HFF-Myc (cell line): ENCODE data around the gene SYT8.
"Not testable (repeated sequence)": the region's sequence is repeated elsewhere in the genome, so short reads cannot be mapped to it uniquely, and the experiment has no call there.

ENCODE experiments used
- DNase-seq: peaks from one replicate; pipeline ENCODE4 v3.0.0-alpha.2; 2011; ENCODE audit warnings: low read depth; ENCODE audit errors: extremely low read depth
- H3K4me3 ChIP-seq: replicated peaks from 2 replicates; pipeline ENCODE4 v1.5.1; 2011; ENCODE audit warnings: low read depth, mild to moderate bottlenecking, control low read depth, low read length
- CTCF ChIP-seq: IDR thresholded peaks from 2 replicates; pipeline ENCODE4 v1.5.1; 2012; ENCODE audit warnings: mild to moderate bottlenecking, low read depth, low read length, control low read depth; ENCODE audit errors: missing control alignments

SYT8 gene

GRCh38 chr11:1812274-1812673, 22.5 kb upstream of the SYT8 start:
- no peak overlapping the region for H3K4me3 ChIP-seq
- TF ChIP-seq CTCF = no peak
- DNase-seq = no peak

GRCh38 chr11:1812801-1813200, 22.0 kb upstream of the SYT8 start:
- no peak for TF ChIP-seq CTCF
- H3K4me3 ChIP-seq = no peak overlapping the region
- no peak for DNase-seq

- not testable (repeated sequence) for H3K4me3 ChIP-seq, DNase-seq
These were observed 21.4 kb upstream of the SYT8 start for GRCh38 chr11:1813356-1813755.

GRCh38 chr11:1814691-1815090, 20.1 kb upstream of the SYT8 start:
- DNase-seq = no peak
- H3K4me3 ChIP-seq = no peak overlapping the region
- no peak for TF ChIP-seq CTCF

- TF ChIP-seq CTCF = no peak
- no peak overlapping the region for H3K4me3 ChIP-seq
- no peak for DNase-seq
These were observed 19.5 kb upstream of the SYT8 start for GRCh38 chr11:1815311-1815710.

GRCh38 chr11:1815751-1816150, 19.0 kb upstream of the SYT8 start:
- no peak for TF ChIP-seq CTCF
- H3K4me3 ChIP-seq = no peak overlapping the region
- no peak for DNase-seq

GRCh38 chr11:1817000-1817399, 17.8 kb upstream of the SYT8 start:
- H3K4me3 ChIP-seq = no peak overlapping the region
- TF ChIP-seq CTCF = no peak
- DNase-seq = no peak
